Activated effector memory CD4-positive, alpha-beta T cell treated with anti-CD3 and anti-CD28 coated beads, Interleukin-2, amount 50 U/mL, for 16 hours (primary cell): ENCODE measurements around the gene RRP7A.
"Not testable (repeated sequence)": the region's sequence is repeated elsewhere in the genome, so short reads cannot be mapped to it uniquely, and the experiment has no call there.

Source experiments
- DNase-seq: peaks from one replicate; pipeline ENCODE4 v3.0.0-alpha.2; 2020

RRP7A gene

GRCh38 chr22:42519525-42520401 is at the start of gene RRP7A:
TSS of gene RRP7A (minus strand) at chr22:42519796. CDS start at chr22:42519786, 10 bp downstream.
- DNase-seq, result peak; percentile 94

- DNase-seq, result not testable (repeated sequence)
These were observed 48.4 kb upstream of the RRP7A start for GRCh38 chr22:42567950-42568349.

- DNase-seq, result no peak
These were observed 46.4 kb upstream of the RRP7A start for GRCh38 chr22:42565956-42566355.

GRCh38 chr22:42564699-42565098 is 45.1 kb upstream of the RRP7A start:
- DNase-seq, result no peak

GRCh38 chr22:42563943-42564342 is 44.3 kb upstream of the RRP7A start:
- DNase-seq, result not testable (repeated sequence)

- no peak for DNase-seq
These were observed 43.1 kb upstream of the RRP7A start for GRCh38 chr22:42562684-42563083.

GRCh38 chr22:42562279-42562678 is 42.7 kb upstream of the RRP7A start:
- no peak for DNase-seq

GRCh38 chr22:42561856-42562255 is 42.3 kb upstream of the RRP7A start:
- no peak for DNase-seq

GRCh38 chr22:42560781-42561180 is 41.2 kb upstream of the RRP7A start:
- DNase-seq, result no peak

- DNase-seq, result no peak
These were observed 40.8 kb upstream of the RRP7A start for GRCh38 chr22:42560381-42560780.

- DNase-seq, result peak; percentile 93
These were observed 34.1 kb upstream of the RRP7A start, which contains the start of gene SERHL2 for GRCh38 chr22:42553475-42554361. TSS of gene SERHL2 (plus strand) at chr22:42553956. CDS start at chr22:42554021, 65 bp downstream.

GRCh38 chr22:42552294-42552647 is 32.7 kb upstream of the RRP7A start:
- not testable (repeated sequence) for DNase-seq

- DNase-seq, result no peak
These were observed 29.9 kb upstream of the RRP7A start for GRCh38 chr22:42549331-42550060.

- no peak for DNase-seq
These were observed 29.2 kb upstream of the RRP7A start for GRCh38 chr22:42548597-42549330.

- not testable (repeated sequence) for DNase-seq
These were observed 28.5 kb upstream of the RRP7A start for GRCh38 chr22:42548126-42548525.

GRCh38 chr22:42547562-42547961 is 28.0 kb upstream of the RRP7A start:
- DNase-seq, result no peak

- no peak for DNase-seq
These were observed 25.1 kb upstream of the RRP7A start for GRCh38 chr22:42544686-42545085.

GRCh38 chr22:42539236-42539771 is 19.7 kb upstream of the RRP7A start:
- not testable (repeated sequence) for DNase-seq

GRCh38 chr22:42537199-42537831 is 17.7 kb upstream of the RRP7A start:
- DNase-seq, result not testable (repeated sequence)

GRCh38 chr22:42536634-42537033 is 17.0 kb upstream of the RRP7A start:
- DNase-seq, result not testable (repeated sequence)

GRCh38 chr22:42536166-42536565 is 16.6 kb upstream of the RRP7A start:
- DNase-seq, result no peak
